GM18498 (cell line): ENCODE data around the gene ZMYND11.
A peak's percentile ranks its signal among the peaks of the same experiment; 100 is the strongest.

Experiments
- ATAC-seq: cut with Tn5 transposase; IDR thresholded peaks from one replicate; pipeline ENCODE4 v1.9.1; 2021; ENCODE audit warnings: mild to moderate bottlenecking, moderate library complexity; ENCODE audit not compliant: unreplicated experiment

ZMYND11 gene

DNA sequence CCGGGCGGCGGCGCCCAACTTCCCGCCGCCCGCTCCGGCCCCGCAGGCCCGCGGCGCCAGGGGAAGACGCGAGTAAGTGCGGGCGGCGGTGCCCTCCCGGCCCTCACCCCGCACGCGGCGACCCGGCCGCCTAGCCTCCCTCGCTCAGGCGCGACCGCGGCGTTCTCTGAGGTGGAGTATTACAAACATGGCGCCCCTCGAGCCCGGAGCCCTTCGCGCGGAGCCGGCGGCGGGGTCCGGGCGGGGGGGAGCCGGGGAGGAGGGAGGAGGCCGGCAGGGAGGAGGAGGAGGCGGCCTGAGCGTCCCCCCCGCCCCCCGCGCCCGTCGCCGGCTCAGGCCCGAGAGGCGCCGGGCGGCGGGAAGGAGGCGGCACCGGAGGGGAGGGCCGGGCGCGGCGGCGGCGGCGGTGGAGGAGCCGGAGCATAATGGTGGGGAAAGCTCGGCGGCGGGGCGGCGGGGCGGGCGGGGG lies at the start of gene ZMYND11:
TSS of gene ZMYND11 (plus strand) at position 324 of the 469 bp plus-strand sequence. CDS start 44,558 bp downstream, outside the sequence.
- ATAC-seq, result peak; percentile 64

DNA sequence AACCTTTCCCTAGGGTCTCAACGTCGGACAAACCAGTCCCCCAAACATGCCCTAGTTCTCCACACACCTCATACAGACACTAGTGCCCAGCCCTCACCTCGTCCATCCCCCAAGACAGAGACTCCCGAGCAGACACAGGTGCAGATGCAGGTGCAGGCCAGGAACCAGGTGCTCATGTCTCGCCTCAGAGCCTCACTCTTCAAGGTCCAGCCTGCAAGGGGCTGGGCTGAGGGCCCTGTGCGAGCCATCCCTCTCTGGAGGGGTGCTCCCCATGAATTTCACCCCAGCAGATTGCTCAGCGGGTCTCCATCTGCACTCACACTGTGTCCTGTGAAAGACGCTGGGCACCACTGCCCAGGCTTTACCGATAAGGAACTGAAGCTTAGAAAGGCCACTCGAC lies 49.2 kb upstream of the ZMYND11 start:
- no peak for ATAC-seq

DNA sequence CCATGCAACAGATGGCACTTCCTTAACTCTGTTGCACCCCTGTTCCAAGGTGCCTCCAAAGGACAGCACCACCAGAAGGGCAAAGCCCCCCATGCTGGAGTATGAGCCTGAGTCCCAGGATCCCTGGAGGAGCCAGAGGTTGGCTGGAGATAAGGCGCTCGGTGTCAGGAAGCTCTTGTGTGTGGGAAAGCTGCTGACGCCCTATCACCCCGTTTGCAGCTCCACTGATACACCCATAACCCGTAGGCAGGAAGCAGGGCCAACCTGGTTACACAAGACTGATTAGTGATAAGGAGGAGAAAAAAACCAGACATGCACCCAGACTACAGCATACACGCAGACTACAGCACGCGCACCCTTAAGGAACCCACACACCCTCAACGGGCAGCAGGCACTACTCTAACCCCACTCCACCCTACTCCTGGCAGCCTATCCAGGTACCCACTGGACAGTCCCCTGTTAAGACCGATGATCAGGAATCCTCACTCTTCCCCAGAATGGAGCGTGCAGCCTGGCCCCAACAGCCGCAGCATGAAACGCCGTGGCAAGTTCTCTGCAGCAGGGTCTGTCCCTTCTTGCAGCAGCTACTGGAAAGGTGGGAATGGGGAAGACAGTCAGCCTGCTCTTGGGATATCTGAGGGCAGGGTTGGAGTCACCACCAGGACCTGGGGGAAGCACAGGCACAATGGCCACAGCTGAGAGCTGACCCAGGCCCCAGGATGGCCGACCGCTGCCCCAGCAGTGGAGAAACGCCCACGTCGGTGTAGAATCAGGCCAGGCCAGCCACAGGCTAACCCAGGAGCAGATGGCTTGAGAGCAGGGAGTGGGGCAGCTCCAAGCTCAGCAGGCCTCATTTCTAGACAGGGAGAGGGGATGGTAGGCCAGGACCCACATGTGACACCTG lies 47.8 kb upstream of the ZMYND11 start:
- no peak for ATAC-seq

DNA sequence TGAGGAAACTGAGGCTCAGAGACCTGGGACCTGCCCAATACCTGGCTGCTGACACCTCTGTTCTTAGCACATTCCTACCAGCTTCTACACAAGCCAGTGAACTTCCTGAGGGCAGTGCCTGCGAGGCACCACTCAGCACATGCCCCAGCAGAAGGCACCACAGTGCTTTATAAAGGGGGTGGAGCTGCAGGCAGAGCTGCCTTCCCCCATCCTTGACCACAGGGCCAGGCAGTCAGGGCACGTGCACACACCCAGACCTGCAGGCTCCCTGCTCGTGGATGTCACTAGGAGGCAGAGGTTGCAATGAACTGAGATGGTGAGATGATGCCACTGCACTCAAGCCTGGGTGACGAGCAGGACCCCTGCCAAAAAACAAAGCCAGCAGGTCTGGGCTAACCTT lies 47.0 kb upstream of the ZMYND11 start:
- ATAC-seq, result no peak

DNA sequence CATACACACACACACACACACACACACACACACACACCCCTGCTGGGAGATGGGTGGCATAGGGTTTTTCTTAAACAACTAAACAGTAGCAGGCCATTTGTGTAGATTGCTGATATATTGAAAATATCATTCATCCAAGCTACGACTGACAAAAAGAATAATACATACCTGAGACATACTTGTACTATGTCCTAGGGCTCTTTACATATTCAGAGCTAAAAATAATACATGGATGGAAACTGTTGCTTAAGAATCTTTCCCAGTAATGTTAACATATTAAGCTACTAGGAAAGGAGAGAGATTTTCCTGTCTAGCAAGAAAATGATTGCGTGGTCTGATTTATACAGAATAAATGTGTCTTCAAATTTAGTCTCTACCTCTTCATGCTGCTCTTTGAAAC lies 46.0 kb upstream of the ZMYND11 start:
- ATAC-seq, result no peak

DNA sequence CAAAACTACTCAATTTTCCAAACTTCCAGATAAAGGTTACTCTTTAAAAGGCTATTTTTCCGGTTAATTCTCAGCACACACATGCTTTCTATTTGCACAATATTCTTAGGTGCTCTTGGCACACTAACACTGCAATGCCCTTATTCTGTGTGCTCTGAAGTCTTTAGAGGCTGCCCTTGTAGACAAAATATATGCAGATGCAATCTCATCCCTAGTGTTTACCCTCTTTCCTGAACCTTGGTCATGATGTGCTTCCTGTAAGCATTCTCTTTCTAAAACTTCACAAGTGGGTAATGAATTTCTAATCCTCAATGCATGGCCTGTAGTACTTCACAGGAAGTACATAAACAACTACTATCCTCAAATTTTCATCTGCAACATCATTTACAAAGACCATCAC lies 45.1 kb upstream of the ZMYND11 start:
- no peak for ATAC-seq

DNA sequence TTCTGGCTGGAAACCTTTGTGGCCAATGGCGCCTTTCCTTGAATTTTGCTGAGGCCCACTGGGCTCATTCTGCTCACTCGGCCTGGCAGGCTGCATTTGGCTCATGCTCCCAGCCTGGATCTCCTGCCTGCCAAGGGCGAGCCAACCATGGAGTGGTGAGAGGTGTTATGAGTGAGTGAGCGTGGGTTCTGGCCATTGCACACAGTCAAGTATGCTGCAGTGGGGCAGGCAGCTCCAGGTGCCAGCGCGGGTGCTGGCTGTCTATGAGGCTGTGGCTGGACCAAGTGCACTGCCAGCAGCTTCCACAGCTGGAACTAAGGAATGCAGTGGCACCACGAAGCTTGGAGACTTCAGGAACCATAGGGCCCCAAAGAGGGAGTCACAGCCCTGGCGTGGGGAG lies 43.9 kb upstream of the ZMYND11 start:
- ATAC-seq, result no peak

DNA sequence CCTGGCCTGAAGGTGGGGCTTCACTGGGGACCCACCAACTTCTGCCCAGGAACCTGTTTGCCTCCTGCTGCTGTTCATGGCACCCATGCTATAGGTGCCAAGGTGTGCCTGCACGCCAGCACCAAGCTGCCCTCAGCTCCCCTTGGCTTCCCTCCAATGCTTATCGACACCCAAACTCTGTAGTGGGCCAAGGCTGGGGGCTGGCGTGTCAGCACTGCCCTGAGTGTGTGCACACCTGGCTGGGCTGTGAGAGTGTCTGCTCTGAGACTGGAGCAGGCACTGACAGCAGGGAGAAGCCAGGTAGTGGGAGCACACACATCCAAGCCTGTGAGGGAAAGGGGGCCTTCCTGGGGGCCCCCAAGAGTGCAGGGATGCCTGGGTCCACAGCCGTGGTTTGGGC lies 43.1 kb upstream of the ZMYND11 start:
- ATAC-seq, result no peak

DNA sequence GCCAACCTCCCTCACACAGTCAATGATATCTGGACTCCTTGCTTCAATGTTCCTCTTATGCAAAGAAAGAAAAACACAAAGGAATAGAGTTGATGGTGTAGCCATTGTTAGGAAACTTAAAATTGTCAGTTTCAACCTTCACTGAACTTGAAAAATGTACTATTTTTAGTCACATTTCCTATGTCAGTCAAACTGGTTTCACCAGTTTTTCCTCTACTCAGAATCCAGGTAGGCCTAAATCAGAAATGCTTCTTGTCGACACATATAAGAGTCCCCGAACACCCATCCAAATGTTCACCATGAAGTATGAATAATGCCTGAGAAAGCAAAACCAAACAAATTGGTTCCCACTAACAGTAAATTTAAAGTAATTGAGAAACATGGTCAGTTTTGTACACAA lies 42.4 kb upstream of the ZMYND11 start:
- ATAC-seq, result no peak

DNA sequence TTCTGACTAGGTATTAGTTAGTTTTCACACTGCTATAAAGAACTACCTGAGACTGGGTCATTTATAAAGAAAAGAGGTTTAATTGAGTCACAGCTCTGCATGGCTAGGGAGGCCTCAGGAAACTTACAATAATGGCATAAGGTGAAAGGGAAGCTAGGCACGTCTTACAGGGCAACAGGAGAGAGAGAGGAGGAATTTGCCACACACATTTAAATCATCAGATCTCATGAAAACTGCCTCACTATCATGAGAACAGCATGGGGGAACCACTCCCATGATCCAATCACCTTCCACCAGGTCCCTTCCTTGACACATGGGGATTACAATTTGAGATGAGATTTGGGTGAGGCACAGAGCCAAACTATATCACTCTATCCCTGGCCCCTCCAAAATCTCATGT lies 40.6 kb upstream of the ZMYND11 start:
- no peak for ATAC-seq

DNA sequence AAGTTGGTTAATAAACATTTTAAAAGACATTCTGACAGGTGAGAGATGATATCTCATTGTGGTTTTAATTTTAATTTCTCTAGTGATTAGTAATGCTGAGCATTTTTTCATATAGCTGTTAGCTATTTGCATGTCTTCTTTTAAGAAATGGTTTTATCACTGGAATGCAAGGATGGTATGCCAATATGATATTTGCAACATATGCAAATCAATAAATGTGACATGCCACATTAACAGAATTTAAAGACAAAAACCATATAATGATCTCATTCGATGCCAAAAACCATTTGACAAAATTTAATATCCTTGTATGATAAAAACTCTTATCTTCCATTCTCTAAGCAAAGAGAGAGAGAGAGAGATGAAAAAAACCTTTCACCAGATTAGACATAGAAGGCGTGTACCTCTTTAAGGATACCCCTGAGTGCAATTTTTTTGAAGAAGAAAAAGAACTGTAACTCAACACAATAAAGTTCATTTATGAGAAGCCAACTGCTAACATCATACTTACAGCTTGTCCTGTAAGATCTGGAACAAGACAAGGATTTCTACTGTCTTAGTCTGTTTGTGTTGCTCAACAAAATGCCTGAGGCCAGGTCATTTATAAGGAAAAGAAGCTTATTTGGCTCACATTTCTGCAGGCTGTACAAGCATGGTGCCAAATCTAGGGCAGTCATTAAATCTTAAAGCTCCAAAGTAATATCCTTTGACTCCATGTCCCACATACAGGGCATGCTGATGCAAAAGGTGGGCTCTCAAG lies 39.7 kb upstream of the ZMYND11 start:
- no peak for ATAC-seq

DNA sequence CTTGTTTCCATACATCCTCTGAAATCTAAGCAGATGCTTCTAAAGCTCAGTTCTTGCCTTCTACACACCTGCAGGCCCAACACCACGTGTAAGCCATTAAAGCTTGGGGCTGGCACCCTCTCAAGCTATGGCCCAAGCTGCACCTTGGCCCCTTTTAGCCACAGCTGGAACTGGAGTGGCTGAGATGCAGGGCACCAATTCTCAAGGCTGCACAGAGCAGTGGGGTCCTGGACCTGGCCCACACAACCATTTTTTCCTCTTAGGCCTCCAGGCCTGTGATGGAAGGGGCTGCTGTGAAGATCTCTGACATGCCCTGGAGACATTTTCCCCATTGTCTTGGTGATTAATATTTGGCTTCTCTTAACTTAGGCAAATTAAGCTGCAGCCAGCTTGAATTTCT lies 38.8 kb upstream of the ZMYND11 start:
- ATAC-seq, result no peak

DNA sequence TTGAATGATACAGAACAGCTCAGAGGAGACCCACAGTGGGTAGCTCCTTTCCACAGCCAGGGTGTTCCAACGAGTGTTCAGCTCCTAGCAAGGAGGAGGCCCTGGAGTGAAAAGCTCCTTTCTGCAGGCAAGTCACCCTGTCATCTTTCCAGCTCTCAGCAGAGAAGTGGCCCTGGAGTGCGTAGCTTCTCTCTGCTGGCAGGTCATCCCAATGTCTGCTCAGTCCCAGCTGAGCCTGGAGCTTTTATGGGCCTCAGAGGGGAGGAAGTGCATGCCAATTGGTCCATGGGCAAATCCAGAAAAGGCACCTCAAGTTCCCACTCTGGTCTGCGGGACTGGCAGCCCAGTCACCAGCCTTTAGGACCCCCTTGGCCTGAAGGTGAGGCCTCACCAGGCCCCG lies 30.8 kb upstream of the ZMYND11 start:
- ATAC-seq, result no peak

DNA sequence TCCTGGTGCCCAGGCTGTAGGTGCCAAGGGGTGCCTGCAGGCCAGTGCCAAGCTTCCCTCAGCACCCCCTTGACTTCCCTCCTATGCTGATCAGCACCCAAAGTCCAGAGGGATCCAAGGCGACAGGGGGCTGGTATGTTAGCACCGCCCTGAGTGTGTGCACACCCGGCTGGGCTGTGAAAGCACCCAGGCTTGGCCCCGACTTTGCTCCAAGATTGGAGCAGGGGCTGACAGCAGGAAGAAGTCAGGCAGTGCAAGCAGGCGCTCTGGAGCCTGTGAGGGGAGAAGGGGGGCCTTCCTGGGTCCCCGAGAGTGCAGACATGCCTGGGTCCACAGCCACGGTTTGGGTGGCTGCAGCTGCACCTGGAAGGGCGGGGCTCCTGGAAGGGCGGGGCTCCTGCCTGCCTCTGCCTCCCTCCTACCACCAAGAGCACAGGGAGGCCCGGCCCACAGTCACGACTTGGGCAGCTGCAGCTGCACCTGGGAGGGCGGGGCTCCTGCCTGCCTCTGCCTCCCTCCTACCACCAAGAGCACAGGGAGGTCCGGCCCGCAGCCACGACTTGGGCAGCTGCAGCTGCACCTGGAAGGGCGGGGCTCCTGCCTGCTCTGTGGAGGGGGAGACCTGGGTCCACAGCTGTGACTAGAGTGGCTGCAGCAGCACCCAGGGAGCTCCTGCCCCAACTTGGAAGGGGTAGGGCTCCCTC lies 30.2 kb upstream of the ZMYND11 start:
- ATAC-seq, result no peak

DNA sequence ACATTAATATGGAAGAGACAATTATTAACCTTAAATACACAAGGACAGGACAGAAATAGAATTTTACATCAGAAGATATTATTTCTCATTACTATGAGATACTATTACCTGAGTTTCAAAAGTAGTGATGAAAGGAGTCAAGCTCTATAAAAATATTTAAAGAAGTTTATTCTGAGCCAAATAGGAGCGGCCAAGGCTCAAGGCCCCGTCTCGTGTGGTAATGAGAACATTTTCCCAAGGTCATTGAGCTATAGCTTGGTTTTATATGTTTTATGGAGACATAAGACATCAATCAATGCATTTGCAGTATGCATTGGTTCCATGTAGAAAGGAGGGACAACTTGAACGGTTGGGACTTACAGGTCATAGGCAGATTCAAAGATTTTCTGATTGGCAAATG lies 29.4 kb upstream of the ZMYND11 start:
- ATAC-seq, result no peak

DNA sequence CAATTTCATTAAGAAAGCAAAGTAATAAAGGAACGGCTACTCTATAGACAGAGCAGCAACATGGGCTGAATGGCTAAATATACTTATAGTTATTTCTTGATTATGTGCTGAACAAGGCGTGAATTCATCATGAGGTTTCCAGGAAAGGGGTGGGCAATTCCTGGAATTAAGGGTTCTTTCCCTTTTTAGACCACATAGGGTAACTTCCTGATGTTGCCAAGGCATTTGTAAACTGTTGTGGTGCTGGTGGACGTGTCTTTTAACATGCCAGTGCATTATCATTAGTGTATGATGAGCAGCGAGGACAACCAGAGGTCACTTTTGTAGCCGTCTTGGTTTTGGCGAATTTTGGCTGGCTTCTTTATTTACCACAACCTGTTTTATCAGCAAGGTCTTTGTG lies 28.5 kb upstream of the ZMYND11 start:
- no peak for ATAC-seq

DNA sequence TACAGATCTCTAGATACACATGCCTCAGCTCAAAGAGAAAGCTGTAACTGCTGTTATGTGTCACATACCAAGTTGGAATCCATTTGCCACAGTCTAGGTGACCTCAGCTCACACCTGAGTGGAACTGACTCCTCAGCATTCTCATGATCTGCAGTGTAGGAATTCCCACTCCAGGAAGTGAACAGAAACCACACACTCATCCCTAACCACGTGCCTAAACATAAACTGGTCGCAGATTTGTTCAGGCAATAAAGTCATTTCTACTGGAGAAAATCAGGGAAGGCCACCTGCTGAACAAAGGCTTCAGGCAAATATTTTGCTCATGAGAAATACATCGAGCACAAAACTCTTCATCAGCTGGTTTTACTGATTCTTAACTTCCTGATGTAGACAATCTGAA lies 23.0 kb upstream of the ZMYND11 start:
- no peak for ATAC-seq

DNA sequence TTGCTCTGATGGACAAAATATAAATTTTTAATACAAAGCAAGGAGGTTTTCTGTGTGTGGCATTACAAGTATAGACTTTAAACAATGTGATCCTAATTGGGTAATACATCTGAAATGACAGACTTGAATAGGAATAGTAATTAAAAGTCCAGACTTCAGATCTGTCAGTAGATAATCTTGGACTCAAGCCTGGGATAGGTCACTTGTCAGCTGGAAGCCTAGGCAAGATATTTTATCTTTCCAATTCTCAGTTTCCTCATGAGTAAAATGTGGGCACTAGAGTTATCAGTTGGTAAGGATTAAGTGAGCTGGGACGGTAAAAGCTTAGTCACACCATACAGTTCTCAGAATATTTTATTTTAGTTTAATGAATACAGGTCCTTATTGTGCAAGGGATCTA lies 10.4 kb upstream of the ZMYND11 start:
- no peak for ATAC-seq

DNA sequence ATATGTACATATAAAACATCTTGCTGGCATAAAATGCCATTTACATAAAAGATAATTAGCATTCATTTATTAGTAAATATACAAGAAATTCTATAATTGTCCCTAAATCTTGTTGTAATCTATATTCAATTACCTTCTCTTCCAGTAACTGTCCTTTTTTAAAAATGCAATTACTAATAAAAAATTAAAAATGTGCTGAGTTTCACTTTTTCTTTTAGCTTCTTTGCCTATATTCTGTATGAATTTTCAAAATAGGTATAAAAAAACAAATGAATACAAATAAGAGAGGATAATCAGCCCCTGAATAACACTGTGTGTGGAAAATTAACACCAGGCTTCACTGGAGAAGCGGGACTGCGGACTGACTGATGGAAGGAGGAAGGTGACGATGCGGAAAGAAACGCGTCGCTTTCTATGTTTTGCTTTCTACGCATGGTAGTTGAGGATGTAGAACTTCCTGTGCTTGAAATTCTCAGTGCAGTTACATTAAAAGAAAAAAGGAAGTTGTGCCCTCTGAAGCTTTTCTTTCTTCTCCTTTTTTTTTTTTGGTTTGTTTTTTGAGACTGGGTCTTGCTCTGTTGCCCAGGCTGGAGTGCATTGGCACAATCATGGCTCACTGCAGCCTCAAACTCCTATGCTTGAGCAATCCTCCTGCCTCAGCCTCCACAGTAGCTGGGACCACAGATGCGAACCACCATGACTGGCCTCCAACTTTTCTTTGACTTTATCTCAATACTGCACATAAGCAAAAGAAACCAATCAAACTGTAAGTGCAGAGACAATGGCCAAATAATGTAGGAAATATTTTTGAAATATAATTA lies 7.4 kb upstream of the ZMYND11 start:
- ATAC-seq, result peak; percentile 90

DNA sequence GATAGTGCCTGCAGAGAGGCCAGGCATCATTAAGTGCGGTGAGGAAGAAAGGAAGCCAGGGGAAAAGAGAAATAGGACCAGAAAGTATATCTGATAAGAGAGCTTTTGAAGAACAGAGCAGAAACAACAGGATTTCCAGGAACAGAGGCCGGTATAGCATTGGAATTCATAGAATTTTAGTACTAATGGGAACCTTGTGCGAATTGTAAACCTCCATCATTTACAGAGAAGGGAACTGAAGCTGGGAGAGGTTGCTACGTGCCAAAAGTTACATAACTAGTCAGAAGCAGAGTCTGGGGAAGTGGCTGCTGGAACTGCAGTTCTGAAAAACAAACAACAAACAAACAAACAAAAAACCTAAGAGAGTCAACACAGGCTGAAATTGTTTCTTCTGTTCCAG lies 5.4 kb upstream of the ZMYND11 start:
- no peak for ATAC-seq
